Measurements from ENCODE around the gene HCN3.

Gene HCN3

GRCh38 chr1:155266553-155266952 lies 10.7 kb upstream of the HCN3 start:
- TF ChIP-seq FOXM1 (IDR thresholded peaks at IDR 0.05; ENCODE audit: borderline replicate concordance, low read depth) (no peak), YY1 (IDR thresholded peaks at IDR 0.05; ENCODE audit: low read depth) (no peak), TAF1 (IDR thresholded peaks at IDR 0.05; ENCODE audit: low read depth) (no peak), USF1 (IDR thresholded peaks at IDR 0.05) (no peak), EP300 (IDR thresholded peaks at IDR 0.05; ENCODE audit: borderline replicate concordance) (no peak), REST (IDR thresholded peaks at IDR 0.05; ENCODE audit: low read depth) (no peak), TCF12 (IDR thresholded peaks at IDR 0.05; ENCODE audit: low read depth) (no peak), NFIC (IDR thresholded peaks at IDR 0.05) (no peak), RAD21 (IDR thresholded peaks at IDR 0.05; ENCODE audit: low read depth) (no peak), EGR1 (IDR thresholded peaks at IDR 0.05) (no peak)

GRCh38 chr1:155267373-155267772 lies 9.9 kb upstream of the HCN3 start:
- TF ChIP-seq FOXM1 (IDR thresholded peaks at IDR 0.05; ENCODE audit: borderline replicate concordance, low read depth) (no peak), YY1 (IDR thresholded peaks at IDR 0.05; ENCODE audit: low read depth) (no peak), RAD21 (IDR thresholded peaks at IDR 0.05; ENCODE audit: low read depth) (no peak), EGR1 (IDR thresholded peaks at IDR 0.05) (no peak), REST (IDR thresholded peaks at IDR 0.05; ENCODE audit: low read depth) (no peak), USF1 (IDR thresholded peaks at IDR 0.05) (no peak), ZBTB7A (IDR thresholded peaks at IDR 0.05; ENCODE audit: low read depth) (no peak), EP300 (IDR thresholded peaks at IDR 0.05; ENCODE audit: borderline replicate concordance) (no peak), NFIC (IDR thresholded peaks at IDR 0.05) (no peak), TCF12 (IDR thresholded peaks at IDR 0.05; ENCODE audit: low read depth) (no peak), CEBPB (IDR thresholded peaks at IDR 0.05) (no peak), TEAD4 (IDR thresholded peaks at IDR 0.05) (no peak), CREB1 (IDR thresholded peaks at IDR 0.05; ENCODE audit: low read depth) (no peak), TAF1 (IDR thresholded peaks at IDR 0.05; ENCODE audit: low read depth) (no peak)
- TF ChIP-seq, protein P1, sequence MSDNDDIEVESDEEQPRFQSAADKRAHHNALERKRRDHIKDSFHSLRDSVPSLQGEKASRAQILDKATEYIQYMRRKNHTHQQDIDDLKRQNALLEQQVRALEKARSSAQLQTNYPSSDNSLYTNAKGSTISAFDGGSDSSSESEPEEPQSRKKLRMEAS (IDR thresholded peaks at IDR 0.05), result no peak

- TF ChIP-seq CREB1 (IDR thresholded peaks at IDR 0.05; ENCODE audit: low read depth) (no peak), TAF1 (IDR thresholded peaks at IDR 0.05; ENCODE audit: low read depth) (no peak), EGR1 (IDR thresholded peaks at IDR 0.05) (no peak), EP300 (IDR thresholded peaks at IDR 0.05; ENCODE audit: borderline replicate concordance) (no peak), RAD21 (IDR thresholded peaks at IDR 0.05; ENCODE audit: low read depth) (no peak), NFIC (IDR thresholded peaks at IDR 0.05) (no peak), TCF12 (IDR thresholded peaks at IDR 0.05; ENCODE audit: low read depth) (no peak), FOXM1 (IDR thresholded peaks at IDR 0.05; ENCODE audit: borderline replicate concordance, low read depth) (no peak), TEAD4 (IDR thresholded peaks at IDR 0.05) (no peak), ZBTB7A (IDR thresholded peaks at IDR 0.05; ENCODE audit: low read depth) (no peak), CEBPB (IDR thresholded peaks at IDR 0.05) (no peak)
- TF ChIP-seq, protein P1 (IDR thresholded peaks at IDR 0.05), result no peak
These were observed 8.6 kb upstream of the HCN3 start for GRCh38 chr1:155268630-155269029.

GRCh38 chr1:155269381-155269780 lies 7.9 kb upstream of the HCN3 start:
- TF ChIP-seq CREB1 (IDR thresholded peaks at IDR 0.05; ENCODE audit: low read depth), result no peak
- TF ChIP-seq USF1 (IDR thresholded peaks at IDR 0.05), result no peak
- TF ChIP-seq RAD21 (IDR thresholded peaks at IDR 0.05; ENCODE audit: low read depth), result no peak
- no peak for TF ChIP-seq NFIC (IDR thresholded peaks at IDR 0.05)
- no peak for TF ChIP-seq EP300 (IDR thresholded peaks at IDR 0.05; ENCODE audit: borderline replicate concordance)
- TF ChIP-seq TEAD4 (IDR thresholded peaks at IDR 0.05), result no peak
- TF ChIP-seq, protein P1 (IDR thresholded peaks at IDR 0.05), result no peak
- no peak for TF ChIP-seq CEBPB (IDR thresholded peaks at IDR 0.05)
- no peak for TF ChIP-seq EGR1 (IDR thresholded peaks at IDR 0.05)
- no peak for TF ChIP-seq FOXM1 (IDR thresholded peaks at IDR 0.05; ENCODE audit: borderline replicate concordance, low read depth)
- no peak for TF ChIP-seq REST (IDR thresholded peaks at IDR 0.05; ENCODE audit: low read depth)
- no peak for TF ChIP-seq YY1 (IDR thresholded peaks at IDR 0.05; ENCODE audit: low read depth)
- TF ChIP-seq TAF1 (IDR thresholded peaks at IDR 0.05; ENCODE audit: low read depth), result no peak
- no peak for TF ChIP-seq TCF12 (IDR thresholded peaks at IDR 0.05; ENCODE audit: low read depth)
- no peak for TF ChIP-seq ZBTB7A (IDR thresholded peaks at IDR 0.05; ENCODE audit: low read depth)

Measured in Ishikawa (cell line).